ENCODE results near the gene CNPY2. TPM values are rescaled to one million over a fixed set of nuclear protein-coding genes. Genes with fewer than 3 reads are reported as not detected.

The CNPY2 gene
- total RNA-seq, result 100 to 1,000 TPM; 135 to 152 TPM
- 100 to 1,000 TPM; 126 to 168 (median 146) TPM for polyA plus RNA-seq (ENCODE audit: insufficient read length in 6 of 6)
- long read RNA-seq, donor 1, transcript CNPY2-206 (3 exons, 817 nt), result minor isoform, 15 of 145 reads
- long read RNA-seq, donor 1, transcript CNPY2-201 (6 exons, 1,214 nt), result major isoform, 100 of 145 reads
- long read RNA-seq, donor 1, transcript CNPY2-202 (2 exons, 670 nt), result minor isoform, 6 of 145 reads
- long read RNA-seq, donor 1, transcript CNPY2-204 (3 exons, 984 nt), result minor isoform, 7 of 145 reads
- long read RNA-seq, donor 1, partial matches to known transcripts, result 16 of 145 reads
- long read RNA-seq, donor 1, other reads (novel, unspliced or antisense), result 0 of 145 reads
- long read RNA-seq, donor 2, transcript CNPY2-206 (3 exons, 817 nt), result minor isoform, 25 of 118 reads
- long read RNA-seq, donor 2, transcript CNPY2-201 (6 exons, 1,214 nt), result major isoform, 50 of 118 reads
- long read RNA-seq, donor 2, transcript CNPY2-204 (3 exons, 984 nt), result minor isoform, 12 of 118 reads
- long read RNA-seq, donor 2, transcript CNPY2-202 (2 exons, 670 nt), result minor isoform, 5 of 118 reads
- long read RNA-seq, donor 2, partial matches to known transcripts, result 25 of 118 reads
- long read RNA-seq, donor 2, other reads (novel, unspliced or antisense), result 0 of 118 reads
- long read RNA-seq, donor 3, transcript CNPY2-206 (3 exons, 817 nt), result minor isoform, 14 of 86 reads
- long read RNA-seq, donor 3, transcript CNPY2-201 (6 exons, 1,214 nt), result major isoform, 60 of 86 reads
- long read RNA-seq, donor 3, partial matches to known transcripts, result 7 of 86 reads
- long read RNA-seq, donor 3, other reads (novel, unspliced or antisense), result 0 of 86 reads
- long read RNA-seq, donor 4, transcript CNPY2-204 (3 exons, 984 nt), result minor isoform, 8 of 178 reads
- long read RNA-seq, donor 4, transcript CNPY2-206 (3 exons, 817 nt), result minor isoform, 32 of 178 reads
- long read RNA-seq, donor 4, transcript CNPY2-201 (6 exons, 1,214 nt), result major isoform, 126 of 178 reads
- long read RNA-seq, donor 4, partial matches to known transcripts, result 1 of 178 reads
- long read RNA-seq, donor 4, other reads (novel, unspliced or antisense), result 11 of 178 reads
- long read RNA-seq, donor 5, transcript CNPY2-204 (3 exons, 984 nt), result minor isoform, 6 of 97 reads
- long read RNA-seq, donor 5, transcript CNPY2-206 (3 exons, 817 nt), result minor isoform, 11 of 97 reads
- long read RNA-seq, donor 5, transcript CNPY2-201 (6 exons, 1,214 nt), result major isoform, 60 of 97 reads
- long read RNA-seq, donor 5, partial matches to known transcripts, result 15 of 97 reads
- long read RNA-seq, donor 5, other reads (novel, unspliced or antisense), result 0 of 97 reads
- long read RNA-seq, donor 6, transcript CNPY2-202 (2 exons, 670 nt), result minor isoform, 5 of 124 reads
- long read RNA-seq, donor 6, transcript CNPY2-206 (3 exons, 817 nt), result minor isoform, 21 of 124 reads
- long read RNA-seq, donor 6, transcript CNPY2-204 (3 exons, 984 nt), result minor isoform, 8 of 124 reads
- long read RNA-seq, donor 6, transcript CNPY2-201 (6 exons, 1,214 nt), result major isoform, 85 of 124 reads
- long read RNA-seq, donor 6, partial matches to known transcripts, result 5 of 124 reads
- long read RNA-seq, donor 6, other reads (novel, unspliced or antisense), result 0 of 124 reads
- long read RNA-seq, donor 7, transcript CNPY2-201 (6 exons, 1,214 nt), result major isoform, 67 of 98 reads
- long read RNA-seq, donor 7, transcript CNPY2-206 (3 exons, 817 nt), result minor isoform, 9 of 98 reads
- long read RNA-seq, donor 7, partial matches to known transcripts, result 15 of 98 reads
- long read RNA-seq, donor 7, other reads (novel, unspliced or antisense), result 0 of 98 reads
- long read RNA-seq, donor 8, transcript CNPY2-202 (2 exons, 670 nt), result minor isoform, 9 of 69 reads
- long read RNA-seq, donor 8, transcript CNPY2-206 (3 exons, 817 nt), result minor isoform, 12 of 69 reads
- long read RNA-seq, donor 8, transcript CNPY2-201 (6 exons, 1,214 nt), result major isoform, 46 of 69 reads
- long read RNA-seq, donor 8, partial matches to known transcripts, result 0 of 69 reads
- long read RNA-seq, donor 8, other reads (novel, unspliced or antisense), result 0 of 69 reads
- long read RNA-seq, donor 9, partial matches to known transcripts, result 0 of 1 reads
- long read RNA-seq, donor 9, other reads (novel, unspliced or antisense), result 0 of 1 reads
- long read RNA-seq, donor 10, transcript CNPY2-201 (6 exons, 1,214 nt), result major isoform, 130 of 174 reads
- long read RNA-seq, donor 10, transcript CNPY2-206 (3 exons, 817 nt), result minor isoform, 25 of 174 reads
- long read RNA-seq, donor 10, partial matches to known transcripts, result 2 of 174 reads
- long read RNA-seq, donor 10, other reads (novel, unspliced or antisense), result 12 of 174 reads
- long read RNA-seq, donor 11, transcript CNPY2-206 (3 exons, 817 nt), result minor isoform, 28 of 95 reads
- long read RNA-seq, donor 11, transcript CNPY2-201 (6 exons, 1,214 nt), result major isoform, 51 of 95 reads
- long read RNA-seq, donor 11, transcript CNPY2-204 (3 exons, 984 nt), result minor isoform, 8 of 95 reads
- long read RNA-seq, donor 11, partial matches to known transcripts, result 6 of 95 reads
- long read RNA-seq, donor 11, other reads (novel, unspliced or antisense), result 0 of 95 reads
- long read RNA-seq, donor 12, transcript CNPY2-204 (3 exons, 984 nt), result minor isoform, 6 of 80 reads
- long read RNA-seq, donor 12, transcript CNPY2-201 (6 exons, 1,214 nt), result major isoform, 52 of 80 reads
- long read RNA-seq, donor 12, transcript CNPY2-206 (3 exons, 817 nt), result minor isoform, 5 of 80 reads
- long read RNA-seq, donor 12, partial matches to known transcripts, result 14 of 80 reads
- long read RNA-seq, donor 12, other reads (novel, unspliced or antisense), result 0 of 80 reads

DNA sequence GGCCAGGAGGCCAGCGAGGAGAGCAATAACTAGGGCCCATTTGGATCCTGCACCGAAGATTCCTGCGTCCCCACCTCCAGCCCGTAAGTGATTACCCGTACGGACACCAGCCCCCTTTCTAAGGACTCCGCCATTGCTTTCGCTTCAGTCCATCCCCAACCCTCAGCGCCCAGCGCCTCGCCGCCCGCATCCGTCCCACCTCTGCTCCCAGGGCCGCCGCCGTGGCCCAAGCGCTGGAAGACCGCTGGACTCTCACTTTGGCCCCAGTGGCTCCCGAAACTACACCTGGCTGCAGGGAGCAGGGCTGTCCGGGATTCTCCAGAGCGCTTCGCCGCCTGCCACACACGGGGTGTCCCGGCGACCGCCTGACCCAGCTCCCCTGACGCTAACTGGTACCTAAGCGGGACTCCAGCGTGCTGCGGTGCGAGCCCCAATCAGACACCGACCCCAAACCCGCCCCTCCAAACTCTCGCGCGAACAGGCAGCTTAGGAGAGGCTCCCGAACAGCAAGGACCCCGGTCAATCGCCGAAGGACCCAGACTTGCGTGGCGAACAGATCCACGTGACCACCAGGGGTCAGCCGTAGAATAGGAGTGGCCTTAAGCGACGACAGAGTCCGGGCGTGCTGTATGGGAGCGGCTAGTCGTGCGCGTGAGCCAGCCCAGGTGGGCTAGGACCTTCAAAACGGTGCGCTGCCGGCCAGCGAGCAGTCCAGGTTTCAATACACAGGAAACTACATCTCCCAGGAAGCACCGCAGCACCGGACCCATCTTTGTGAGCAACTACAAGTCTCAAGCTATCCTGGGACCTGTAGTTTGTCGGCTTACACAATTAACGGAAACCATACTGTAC lies at the start of gene CNPY2:
Gene CNPY2 (minus strand): TSS at position 367 of the 852 bp plus-strand sequence. CDS start 771 bp downstream, outside the sequence.
- Histone ChIP-seq H3K27ac (peak within 1 kb of the TSS; percentile 90 to 95), H3K36me3 (peaks cover 0 to 50% of the 10 kb centered on the region in 2 donors), H3K4me3 (peak within 1 kb of the TSS; percentile 83 to 91), H3K4me1 (peaks cover 12 to 13% of the 10 kb centered on the region in 2 donors), H3K27me3 (no peaks in the 10 kb centered on the region), H3K9me3 (no peaks in the 10 kb centered on the region)
- intact Hi-C loops (cut with DNase I), result no loop called here
- peak; percentile 94 for ATAC-seq
- TF ChIP-seq CTCF (IDR thresholded peaks at IDR 0.05), result peak in 1 of 2 donors; percentile 20
- peak; percentile 97 for DNase-seq

DNA sequence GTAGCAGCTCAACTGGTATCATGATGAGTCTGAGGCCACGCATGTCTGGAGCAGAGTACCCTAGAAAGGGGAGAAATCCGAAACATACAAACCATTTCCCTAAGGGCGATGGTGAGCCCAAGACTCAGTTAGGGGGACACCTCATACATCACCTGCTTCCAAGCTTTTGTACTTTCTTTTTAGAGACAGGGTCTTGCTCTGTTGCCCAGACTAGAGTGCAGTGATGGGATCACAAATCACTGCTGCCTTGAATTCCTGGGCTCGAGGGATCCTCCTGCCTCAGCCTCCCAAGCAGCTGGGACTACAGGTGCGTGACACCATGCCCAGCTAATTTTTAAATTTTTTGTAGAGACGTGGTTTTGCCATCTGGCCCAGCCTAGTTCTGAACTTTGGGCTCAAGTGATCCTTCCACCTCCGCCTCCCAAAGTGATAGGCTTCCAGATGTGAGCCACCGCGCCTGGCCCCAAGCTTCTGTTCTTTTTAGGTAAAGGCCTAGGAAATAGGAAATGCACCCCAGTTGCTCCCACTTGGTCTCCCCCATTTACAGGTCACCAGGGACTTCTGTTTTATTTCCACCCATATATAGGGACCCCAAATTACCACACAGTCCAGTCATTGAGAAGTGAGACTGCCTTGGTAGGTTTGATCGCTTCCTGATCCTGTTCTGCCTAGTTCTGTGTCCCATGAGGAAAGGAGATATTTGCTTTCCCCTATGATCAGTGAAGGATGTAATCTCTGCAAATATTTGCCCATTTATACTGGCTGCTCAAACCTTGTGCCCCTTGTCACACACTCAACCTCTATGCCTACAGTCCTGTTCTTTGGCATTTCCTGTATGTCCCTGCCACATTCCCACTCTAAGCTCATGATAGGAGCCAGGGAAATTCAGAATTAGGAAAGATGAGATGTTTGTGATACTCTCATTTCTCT lies 46.6 kb upstream of the CNPY2 start, which contains the start of gene APOF:
Gene APOF (minus strand): TSS at position 728 of the 930 bp plus-strand sequence. CDS start 112 bp downstream, at position 616.
- Histone ChIP-seq H3K4me1 (peaks cover 13 to 28% of the 10 kb centered on the region in 2 donors), H3K27ac (no peak within 1 kb of the TSS), H3K4me3 (no peak within 1 kb of the TSS), H3K9me3 (no peaks in the 10 kb centered on the region), H3K27me3 (no peaks in the 10 kb centered on the region), H3K36me3 (no peaks in the 10 kb centered on the region)
- DNase-seq (no peak), ATAC-seq (no peak)
- intact Hi-C loops (cut with DNase I), result no loop called here
- no peak for TF ChIP-seq CTCF (IDR thresholded peaks at IDR 0.05)
